ENCODE results near the gene MAGEA8.

The MAGEA8 gene

GRCh38 chrX:149871433-149871832 is 9.6 kb upstream of the MAGEA8 start:
- Histone ChIP-seq H3K4me3 (ENCODE audit: low read length, poor library complexity, severe bottlenecking) (no peak overlapping the region), H3K9me2 (replicated peaks; ENCODE audit: low read depth, low read length) (no peaks in the 10 kb centered on the region), H4K20me1 (ENCODE audit: insufficient read depth, low read length, poor library complexity, severe bottlenecking) (no peaks in the 10 kb centered on the region), H3K9ac (ENCODE audit: low read depth, low read length, poor library complexity, severe bottlenecking) (no peak overlapping the region), H3K4me2 (ENCODE audit: low read depth, low read length, poor library complexity, severe bottlenecking) (no peak overlapping the region), H3F3A (ENCODE audit: low read depth) (no peaks in the 10 kb centered on the region), H3K4me1 (ENCODE audit: insufficient read depth, low read length, poor library complexity, severe bottlenecking) (no peaks in the 10 kb centered on the region), H3K36me3 (ENCODE audit: insufficient read depth, low read length) (no peaks in the 10 kb centered on the region), H3K27me3 (ENCODE audit: insufficient read depth, low read length, poor library complexity, severe bottlenecking) (no peaks in the 10 kb centered on the region), H3K9me3 (ENCODE audit: insufficient read depth, low read depth, low read length) (no peaks in the 10 kb centered on the region), H2AFZ (ENCODE audit: low read length) (no peak overlapping the region), H3K79me2 (ENCODE audit: insufficient read depth, low read length) (no peaks in the 10 kb centered on the region)
- TF ChIP-seq EZH2phosphoT487 (IDR thresholded peaks at IDR 0.05; ENCODE audit: borderline replicate concordance) (no peak), CTCF (conservative IDR thresholded peaks at IDR 0.05; ENCODE audit: low read length) (no peak)

GRCh38 chrX:149871940-149872339 is 9.0 kb upstream of the MAGEA8 start:
- Histone ChIP-seq H2AFZ (ENCODE audit: low read length) (peak overlapping the region; percentile 65; the same call in 1 of the 2 replicates), H3F3A (ENCODE audit: low read depth) (no peaks in the 10 kb centered on the region), H3K9me3 (ENCODE audit: insufficient read depth, low read depth, low read length) (no peaks in the 10 kb centered on the region), H3K36me3 (ENCODE audit: insufficient read depth, low read length) (no peaks in the 10 kb centered on the region), H3K9ac (ENCODE audit: low read depth, low read length, poor library complexity, severe bottlenecking) (no peak overlapping the region), H3K27me3 (ENCODE audit: insufficient read depth, low read length, poor library complexity, severe bottlenecking) (no peaks in the 10 kb centered on the region), H3K79me2 (ENCODE audit: insufficient read depth, low read length) (no peaks in the 10 kb centered on the region), H3K4me2 (ENCODE audit: low read depth, low read length, poor library complexity, severe bottlenecking) (peak overlapping the region; percentile 11), H4K20me1 (ENCODE audit: insufficient read depth, low read length, poor library complexity, severe bottlenecking) (no peaks in the 10 kb centered on the region), H3K4me1 (ENCODE audit: insufficient read depth, low read length, poor library complexity, severe bottlenecking) (no peaks in the 10 kb centered on the region), H3K9me2 (replicated peaks; ENCODE audit: low read depth, low read length) (no peaks in the 10 kb centered on the region), H3K4me3 (ENCODE audit: low read length, poor library complexity, severe bottlenecking) (no peak overlapping the region)
- peak; percentile 68 for TF ChIP-seq CTCF (conservative IDR thresholded peaks at IDR 0.05; ENCODE audit: low read length)
- TF ChIP-seq EZH2phosphoT487 (IDR thresholded peaks at IDR 0.05; ENCODE audit: borderline replicate concordance) = no peak

GRCh38 chrX:149877157-149877556 is 3.8 kb upstream of the MAGEA8 start:
- Histone ChIP-seq H2AFZ (ENCODE audit: low read length) (no peak overlapping the region), H4K20me1 (ENCODE audit: insufficient read depth, low read length, poor library complexity, severe bottlenecking) (no peaks in the 10 kb centered on the region), H3K27me3 (ENCODE audit: insufficient read depth, low read length, poor library complexity, severe bottlenecking) (no peaks in the 10 kb centered on the region), H3K4me3 (ENCODE audit: low read length, poor library complexity, severe bottlenecking) (no peak overlapping the region), H3K9me2 (replicated peaks; ENCODE audit: low read depth, low read length) (no peaks in the 10 kb centered on the region), H3K9me3 (ENCODE audit: insufficient read depth, low read depth, low read length) (no peaks in the 10 kb centered on the region), H3K4me1 (ENCODE audit: insufficient read depth, low read length, poor library complexity, severe bottlenecking) (no peaks in the 10 kb centered on the region), H3K36me3 (ENCODE audit: insufficient read depth, low read length) (no peaks in the 10 kb centered on the region), H3K9ac (ENCODE audit: low read depth, low read length, poor library complexity, severe bottlenecking) (no peak overlapping the region), H3K79me2 (ENCODE audit: insufficient read depth, low read length) (no peaks in the 10 kb centered on the region), H3F3A (ENCODE audit: low read depth) (no peaks in the 10 kb centered on the region), H3K4me2 (ENCODE audit: low read depth, low read length, poor library complexity, severe bottlenecking) (no peak overlapping the region)
- TF ChIP-seq EZH2phosphoT487 (IDR thresholded peaks at IDR 0.05; ENCODE audit: borderline replicate concordance) (no peak), CTCF (conservative IDR thresholded peaks at IDR 0.05; ENCODE audit: low read length) (no peak)
